SK-N-SH treated with all-trans-retinoic acid at 6 μM for 48 hours (cell line): ENCODE results near the gene RPS19.
A peak's percentile ranks its signal among the peaks of the same experiment; 100 is the strongest.

Experiments used
- ATAC-seq: fragments of 200-7000 bp; cut with Tn5 transposase; 3 replicates; pipeline ENCODE4 v1.9.1; 2020; ENCODE audit warnings: mild to moderate bottlenecking, moderate library complexity
- BACH2 ChIP-seq: fragments of 250-450 bp; sonication (Bioruptor Pico); IDR thresholded peaks from 2 replicates; pipeline ENCODE4 v1.9.0; 2021; ENCODE audit warnings: mild to moderate bottlenecking, borderline replicate concordance
- CSDC2 ChIP-seq: fragments of 250-450 bp; sonication (Bioruptor Pico); IDR thresholded peaks from 2 replicates; pipeline ENCODE4 v1.5.0; 2020; ENCODE audit warnings: mild to moderate bottlenecking, moderate library complexity
- CSRNP3 ChIP-seq: fragments of 250-450 bp; sonication (Bioruptor Pico); IDR thresholded peaks from 2 replicates; pipeline ENCODE4 v1.5.1; 2021; ENCODE audit warnings: mild to moderate bottlenecking, moderate library complexity
- ESRRG ChIP-seq: fragments of 250-450 bp; sonication (Bioruptor Pico); IDR thresholded peaks from 2 replicates; pipeline ENCODE4 v1.6.1; 2021; ENCODE audit warnings: mild to moderate bottlenecking
- ISL1 ChIP-seq: fragments of 250-450 bp; sonication (Bioruptor Pico); IDR thresholded peaks from 2 replicates; pipeline ENCODE4 v2.1.2; 2022; ENCODE audit warnings: mild to moderate bottlenecking, moderate library complexity
- PATZ1 ChIP-seq: fragments of 250-450 bp; sonication (Bioruptor Pico); IDR thresholded peaks from 2 replicates; pipeline ENCODE4 v1.8.0; 2020; ENCODE audit warnings: mild to moderate bottlenecking, moderate library complexity, borderline replicate concordance
- POU6F1 ChIP-seq: fragments of 250-450 bp; sonication (Bioruptor Pico); IDR thresholded peaks from 2 replicates; pipeline ENCODE4 v1.8.0; 2021; ENCODE audit warnings: low read depth, mild to moderate bottlenecking, moderate library complexity, borderline replicate concordance
- PPARA ChIP-seq: fragments of 250-450 bp; sonication (Bioruptor Pico); IDR thresholded peaks from 2 replicates; pipeline ENCODE4 v1.5.0; 2020; ENCODE audit warnings: mild to moderate bottlenecking, borderline replicate concordance
- TCF4 ChIP-seq: fragments of 250-450 bp; sonication (Bioruptor Pico); IDR thresholded peaks from 2 replicates; pipeline ENCODE4 v1.8.0; 2021; ENCODE audit warnings: mild to moderate bottlenecking, moderate library complexity, borderline replicate concordance
- TOX ChIP-seq: fragments of 250-450 bp; sonication (Bioruptor Pico); IDR thresholded peaks from 2 replicates; pipeline ENCODE4 v1.8.0; 2021; ENCODE audit warnings: mild to moderate bottlenecking, moderate library complexity, borderline replicate concordance
- TSHZ2 ChIP-seq: fragments of 250-450 bp; sonication (Bioruptor Pico); IDR thresholded peaks from 2 replicates; pipeline ENCODE4 v1.5.0; 2020; ENCODE audit warnings: mild to moderate bottlenecking, moderate library complexity
- ZC3H10 ChIP-seq: fragments of 250-450 bp; sonication (Bioruptor Pico); IDR thresholded peaks from 2 replicates; pipeline ENCODE4 v1.5.1; 2021; ENCODE audit warnings: mild to moderate bottlenecking, moderate library complexity
- ZFP3 ChIP-seq: fragments of 250-450 bp; sonication (Bioruptor Pico); IDR thresholded peaks from 2 replicates; pipeline ENCODE4 v1.5.0; 2020; ENCODE audit warnings: mild to moderate bottlenecking, moderate library complexity
- ZFP30 ChIP-seq: fragments of 450-650 bp; formaldehyde crosslinking; IDR thresholded peaks from 2 replicates; pipeline ENCODE4 v1.5.0; 2022; ENCODE audit warnings: mild to moderate bottlenecking, moderate library complexity
- ZNF565 ChIP-seq: fragments of 450-650 bp; formaldehyde crosslinking; conservative IDR thresholded peaks from 2 replicates; pipeline ENCODE4 v1.5.0; 2020; ENCODE audit warnings: low read depth, mild to moderate bottlenecking, moderate library complexity
- ZNF70 ChIP-seq: fragments of 450-650 bp; formaldehyde crosslinking; IDR thresholded peaks from 2 replicates; pipeline ENCODE4 v1.5.0; 2020; ENCODE audit warnings: mild to moderate bottlenecking, moderate library complexity

Gene RPS19

GRCh38 chr19:41910240-41910991 lies 50.4 kb downstream of the RPS19 start:
- no peak for ATAC-seq
- TF ChIP-seq ESRRG (no peak), CSDC2 (no peak), ZFP30 (CRISPR knock-in tag) (no peak), POU6F1 (CRISPR knock-in tag) (no peak), PPARA (CRISPR knock-in tag) (no peak), ZFP3 (CRISPR knock-in tag) (no peak), BACH2 (CRISPR knock-in tag) (no peak), TOX (CRISPR knock-in tag) (no peak), CSRNP3 (CRISPR knock-in tag) (no peak), PATZ1 (CRISPR knock-in tag) (no peak), ZNF565 (CRISPR knock-in tag) (no peak)
- TF ChIP-seq, all 23 proteins: peak for 0

- no peak for TF ChIP-seq TCF4 (CRISPR knock-in tag)
- ATAC-seq, result no peak
Measured at GRCh38 chr19:41910992-41911888, 51.2 kb downstream of the RPS19 start.

GRCh38 chr19:41911889-41912731 lies 52.1 kb downstream of the RPS19 start:
- ATAC-seq, result peak; percentile 14
- TF ChIP-seq ZC3H10 (no peak), POU6F1 (CRISPR knock-in tag) (no peak)

GRCh38 chr19:41912899-41913537 lies 53.0 kb downstream of the RPS19 start:
- ATAC-seq, result peak; percentile 62
- no peak for TF ChIP-seq PPARA (CRISPR knock-in tag)
- no peak for TF ChIP-seq BACH2 (CRISPR knock-in tag)
- TF ChIP-seq ZFP3 (CRISPR knock-in tag), result no peak
- no peak for TF ChIP-seq ZNF70 (CRISPR knock-in tag)
- TF ChIP-seq TSHZ2 (CRISPR knock-in tag), result no peak
- TF ChIP-seq TCF4 (CRISPR knock-in tag), result no peak
- no peak for TF ChIP-seq CSDC2
- TF ChIP-seq ISL1 (CRISPR knock-in tag), result no peak
